SHP77 treated with DMSO at 0.1 percent for 48 hours (cell line): ENCODE measurements around the gene LGALS14.
"Not testable (repeated sequence)": the region's sequence is repeated elsewhere in the genome, so short reads cannot be mapped to it uniquely, and the experiment has no call there.

Experiments used
- DNase-seq: peaks from one replicate; lab custom pipeline; 2025; lab: John Stamatoyannopoulos, UW

The LGALS14 gene, protein sequence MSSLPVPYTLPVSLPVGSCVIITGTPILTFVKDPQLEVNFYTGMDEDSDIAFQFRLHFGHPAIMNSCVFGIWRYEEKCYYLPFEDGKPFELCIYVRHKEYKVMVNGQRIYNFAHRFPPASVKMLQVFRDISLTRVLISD

DNA sequence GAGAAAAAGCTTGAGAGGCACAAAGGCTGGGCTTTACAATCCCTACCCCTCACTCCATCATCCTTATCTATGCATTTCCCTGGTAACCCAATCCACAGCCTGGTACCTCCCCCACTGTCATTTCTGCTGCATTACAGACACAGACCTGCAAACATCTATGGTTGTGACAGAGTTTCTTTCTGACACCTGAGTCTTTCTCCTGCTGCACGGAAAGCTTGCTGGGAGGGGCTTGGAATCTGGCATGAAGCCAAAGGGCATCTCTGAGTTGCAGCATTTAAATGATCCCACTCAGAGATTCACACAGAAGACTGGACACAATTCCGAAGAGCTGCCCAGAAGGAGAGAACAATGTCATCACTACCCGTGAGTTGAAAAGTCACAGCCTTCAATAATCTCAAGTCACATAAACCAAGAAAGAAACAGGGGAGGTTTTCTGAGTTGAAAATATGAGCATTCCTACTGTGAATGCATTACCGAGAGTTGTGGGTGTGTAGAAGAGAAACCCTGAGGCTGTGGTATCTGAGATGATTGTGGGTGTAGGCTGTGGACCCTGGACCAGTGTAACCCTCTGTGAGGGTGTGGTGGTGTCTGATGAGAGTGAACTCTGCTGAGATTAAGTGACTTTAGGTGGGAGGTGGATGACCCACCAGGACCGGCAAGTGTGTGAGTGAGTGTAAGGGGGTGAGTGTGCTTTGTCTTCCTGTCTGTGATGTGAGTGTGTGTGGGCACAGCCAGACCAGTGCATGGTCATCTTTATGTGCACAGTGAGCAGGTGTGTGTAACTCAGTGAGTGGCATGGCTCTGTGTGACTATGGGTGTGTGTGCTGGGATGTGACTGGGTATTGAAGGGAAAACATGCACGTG lies at the start of gene LGALS14:
Gene LGALS14, plus strand, starts transcription at position 301 of the 864 bp plus-strand sequence. Its CDS starts 48 bp downstream, at position 349.
- no peak for DNase-seq

DNA sequence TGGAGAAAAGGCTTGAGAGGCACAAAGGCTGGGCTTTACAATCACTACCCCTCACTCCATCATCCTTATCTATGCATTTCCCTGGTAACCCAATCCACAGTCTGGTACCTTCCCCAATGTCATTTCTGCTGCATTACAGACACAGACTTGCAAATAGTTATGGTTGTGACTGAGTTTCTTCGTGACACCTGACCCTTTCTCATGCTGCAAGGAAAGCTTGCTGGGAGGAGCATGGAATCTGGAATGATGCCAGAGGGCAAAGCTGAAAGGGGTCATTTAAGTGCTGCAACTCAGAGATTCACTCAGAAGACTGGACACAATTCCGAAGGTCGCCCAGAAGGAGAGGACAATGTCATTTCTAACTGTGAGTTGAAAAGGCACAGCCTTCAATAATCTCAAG lies 48.7 kb upstream of the LGALS14 start, which contains the start of gene LGALS16:
Gene LGALS16, plus strand, starts transcription at position 301 of the 400 bp plus-strand sequence. Its CDS starts 49 bp downstream, at position 350.
- DNase-seq = no peak

DNA sequence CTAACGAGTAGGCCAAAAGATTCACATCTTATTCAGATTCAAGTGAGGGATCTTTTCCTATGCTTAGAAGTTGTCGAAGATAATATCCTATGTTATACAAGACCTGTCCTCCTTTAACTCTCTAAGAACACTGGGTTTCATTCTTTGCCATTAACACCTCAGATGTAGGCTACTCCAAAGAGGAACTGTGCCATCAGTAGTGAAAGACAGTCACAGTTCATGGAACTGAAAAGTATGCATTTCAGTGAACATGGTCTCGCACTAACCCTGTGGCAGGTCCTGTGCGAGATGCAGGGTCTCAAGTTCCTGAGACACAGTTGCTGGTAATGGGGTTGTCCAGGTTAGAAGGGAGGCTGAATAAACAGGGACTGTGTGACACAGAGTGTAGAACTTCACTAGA lies 44.5 kb upstream of the LGALS14 start:
- no peak for DNase-seq

DNA sequence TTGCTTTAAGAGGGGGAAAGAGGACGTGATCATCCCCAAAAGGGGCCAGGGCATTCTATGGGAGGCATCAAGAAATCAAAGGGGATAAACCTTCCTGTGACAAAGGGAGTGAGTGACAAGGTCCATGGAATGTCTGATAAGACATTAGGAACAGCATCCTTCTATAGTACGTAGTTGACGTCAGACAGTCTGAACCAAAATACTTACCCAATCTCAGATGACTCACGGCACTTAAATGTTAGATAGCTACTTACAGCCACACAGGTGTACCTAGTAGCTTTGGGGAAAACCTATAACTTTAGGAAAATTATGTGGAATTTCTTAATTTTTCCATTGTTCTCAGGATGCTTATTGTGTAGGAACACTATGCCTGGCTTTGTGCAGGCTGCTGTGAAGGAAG lies 43.6 kb upstream of the LGALS14 start:
- no peak for DNase-seq

DNA sequence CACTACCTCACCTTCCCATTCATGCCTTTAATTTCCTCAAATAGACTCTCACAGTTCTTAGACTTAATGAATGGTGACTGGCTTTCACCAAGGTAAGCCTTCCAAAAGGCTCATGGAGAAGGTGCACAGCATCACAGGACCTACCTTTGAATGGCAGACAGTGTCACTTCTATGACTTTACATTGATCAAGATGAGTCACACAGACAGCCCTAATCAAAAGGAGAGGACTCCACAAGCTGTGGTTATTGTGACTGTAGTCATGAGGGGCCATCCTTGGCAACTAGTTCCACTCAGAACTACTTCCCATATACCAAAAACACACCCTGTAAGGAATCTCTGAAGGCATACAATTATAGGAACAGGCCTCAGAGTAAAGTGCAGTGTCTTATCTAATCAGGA lies 42.7 kb upstream of the LGALS14 start:
- DNase-seq = no peak

DNA sequence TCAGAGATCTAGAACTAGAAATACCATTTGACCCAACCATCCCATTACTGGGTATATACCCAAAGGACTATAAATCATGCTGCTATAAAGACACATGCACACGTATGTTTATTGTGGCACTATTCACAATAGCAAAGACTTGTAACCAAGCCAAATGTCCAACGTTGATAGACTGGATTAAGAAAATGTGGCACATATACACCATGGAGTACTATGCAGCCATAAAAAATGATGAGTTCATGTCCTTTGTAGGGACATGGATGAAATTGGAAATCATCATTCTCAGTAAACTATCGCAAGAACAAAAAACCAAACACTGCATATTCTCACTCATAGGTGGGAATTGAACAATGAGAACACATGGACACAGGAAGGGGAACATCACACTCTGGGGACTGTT lies 34.4 kb upstream of the LGALS14 start:
- DNase-seq = not testable (repeated sequence)

DNA sequence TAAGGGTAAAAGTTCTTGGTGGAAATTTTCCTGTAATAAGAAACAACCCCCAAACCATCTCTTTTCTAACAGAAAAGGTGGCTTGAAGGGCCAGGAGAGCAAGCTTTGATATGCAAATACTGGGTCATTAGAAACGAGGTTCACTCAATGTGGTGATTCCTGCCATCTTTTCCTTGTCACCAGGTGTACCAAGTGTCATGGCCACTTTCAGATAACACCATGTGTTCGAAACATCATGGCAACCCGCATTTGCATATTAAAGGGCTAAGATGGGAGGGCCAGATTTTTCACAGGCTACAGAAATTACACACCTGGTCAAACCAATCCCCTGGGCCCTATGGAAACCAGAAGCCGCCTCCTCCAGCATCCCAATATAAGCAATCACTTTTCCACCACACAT lies 33.3 kb upstream of the LGALS14 start:
- DNase-seq = no peak

DNA sequence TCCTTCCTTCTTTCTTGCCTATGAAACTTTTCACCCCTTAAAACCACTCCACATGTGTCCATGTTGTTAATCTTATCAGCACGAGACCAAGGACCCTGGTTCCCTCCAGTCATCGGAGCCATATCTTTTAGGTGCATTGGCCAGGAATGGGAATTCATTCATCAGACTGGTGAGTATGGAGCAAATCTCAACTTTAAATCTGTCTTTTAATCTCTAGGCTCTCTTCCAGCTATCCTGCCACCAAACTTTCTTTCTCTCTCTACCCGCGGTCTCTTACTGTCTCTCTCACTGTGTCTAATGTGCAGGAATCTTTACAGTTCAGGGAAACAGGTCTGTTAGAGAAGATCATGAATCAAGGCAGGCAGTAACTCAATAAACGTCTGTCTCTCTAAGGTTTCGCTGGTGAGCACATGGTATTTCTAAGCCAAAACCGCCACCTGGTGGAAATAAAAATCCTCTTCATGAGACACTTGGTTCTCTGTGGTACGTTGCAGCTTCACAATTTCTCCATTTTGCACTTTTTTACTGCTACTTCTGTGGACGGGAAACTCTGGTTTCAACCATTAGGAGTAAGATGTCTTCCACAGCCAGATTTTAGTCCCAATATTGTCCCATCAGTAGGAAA lies 32.4 kb upstream of the LGALS14 start:
- peak; percentile 80 for DNase-seq

DNA sequence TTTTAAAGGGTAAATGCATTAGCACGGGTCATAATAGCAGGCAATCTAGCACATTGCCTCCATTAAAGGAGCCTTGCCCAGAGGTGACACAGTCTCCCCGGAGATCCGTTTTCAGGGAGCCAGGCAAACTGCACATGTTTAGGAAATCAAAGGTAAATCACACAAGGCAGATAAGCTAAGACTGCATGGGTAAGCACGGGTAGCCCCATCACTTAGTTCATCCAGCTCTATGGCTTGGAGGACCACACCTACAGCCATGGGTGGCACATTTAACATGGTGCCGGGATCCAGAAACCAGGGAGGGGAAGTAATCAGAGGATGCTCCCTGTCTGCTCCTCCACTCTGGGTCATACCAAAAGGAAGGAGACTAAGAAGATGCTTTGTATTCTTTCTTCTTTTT lies 31.8 kb upstream of the LGALS14 start:
- DNase-seq = no peak

DNA sequence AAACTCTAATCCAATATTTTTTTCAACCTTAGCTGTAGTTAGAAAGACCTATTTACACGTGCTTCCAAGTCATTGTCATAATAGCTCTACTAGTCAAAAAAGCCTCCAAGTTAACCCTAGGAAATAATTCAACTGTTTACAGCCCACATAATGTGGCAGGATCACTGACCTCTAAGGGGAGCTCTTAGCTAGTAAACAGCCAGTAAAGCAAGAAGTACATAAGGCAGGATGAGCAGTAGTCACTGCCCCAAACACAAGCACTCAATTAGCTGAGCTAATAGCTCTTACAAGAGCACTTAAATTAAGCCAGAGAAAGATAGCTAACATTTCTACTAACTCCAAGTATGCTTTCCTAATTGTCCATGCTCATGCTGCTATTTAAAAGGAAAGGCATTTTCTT lies 30.4 kb upstream of the LGALS14 start:
- peak; percentile 44 for DNase-seq

DNA sequence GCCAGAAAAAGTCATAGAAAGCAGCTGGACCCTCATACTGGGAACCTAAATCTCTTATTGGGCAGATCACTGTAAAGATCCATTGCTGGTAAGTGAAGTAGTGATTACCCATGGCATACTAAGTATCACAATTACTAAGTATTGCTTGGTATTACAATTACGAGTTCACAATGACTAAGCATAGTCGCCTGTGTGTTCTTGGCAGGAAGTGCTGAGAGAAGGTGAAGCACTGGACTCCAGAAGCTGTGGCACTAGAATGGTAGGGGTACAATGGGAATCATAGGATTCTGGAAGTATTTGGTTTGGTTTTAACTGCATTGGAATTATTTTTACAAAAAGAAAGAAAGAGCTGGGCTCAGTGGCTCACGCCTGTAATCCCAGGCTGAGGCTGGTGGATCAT lies 28.3 kb upstream of the LGALS14 start:
- no peak for DNase-seq

DNA sequence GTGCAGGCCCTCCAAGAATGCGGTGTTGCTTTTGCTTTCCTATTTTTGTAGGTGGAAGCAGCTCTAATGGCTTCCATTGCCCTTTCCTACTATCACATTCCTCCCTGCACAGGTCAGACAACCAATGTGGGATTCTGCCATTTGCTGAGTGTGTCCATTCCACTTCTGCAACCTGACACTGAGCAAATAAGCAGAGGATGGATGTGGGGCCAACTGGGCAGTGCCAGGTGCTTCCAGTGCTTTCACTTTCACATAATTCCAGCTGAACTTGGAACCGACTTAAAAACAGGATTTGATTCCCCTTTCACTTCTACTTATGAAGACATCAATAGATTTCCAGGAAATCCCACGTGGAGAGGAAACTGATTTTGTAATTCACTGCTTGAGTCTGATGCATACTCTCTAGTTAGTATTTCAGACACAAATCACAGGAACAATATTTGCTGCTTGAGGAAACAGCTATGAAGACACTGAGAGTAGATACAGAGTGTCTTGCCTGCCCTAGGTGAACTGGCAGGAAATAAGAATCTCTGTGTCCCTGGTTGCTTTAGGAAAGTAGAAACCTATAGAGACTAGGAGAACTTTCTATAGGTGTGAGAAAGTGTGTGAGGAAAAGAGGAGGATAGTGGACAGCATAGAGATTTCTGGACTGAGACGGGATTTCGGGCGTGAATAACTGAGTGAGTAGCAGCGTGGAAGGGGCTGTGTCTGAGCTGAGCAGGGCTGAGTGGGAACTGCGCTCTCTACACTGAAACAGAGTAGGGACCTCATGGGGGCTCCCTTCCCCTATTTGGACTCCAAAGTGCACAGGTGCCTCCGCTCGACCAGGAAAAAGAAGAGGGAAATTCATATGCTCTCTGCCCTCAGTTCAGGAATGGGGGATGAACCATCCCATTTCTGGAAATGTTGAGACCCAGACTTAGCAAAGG lies 26.1 kb upstream of the LGALS14 start:
- DNase-seq = peak; percentile 92

DNA sequence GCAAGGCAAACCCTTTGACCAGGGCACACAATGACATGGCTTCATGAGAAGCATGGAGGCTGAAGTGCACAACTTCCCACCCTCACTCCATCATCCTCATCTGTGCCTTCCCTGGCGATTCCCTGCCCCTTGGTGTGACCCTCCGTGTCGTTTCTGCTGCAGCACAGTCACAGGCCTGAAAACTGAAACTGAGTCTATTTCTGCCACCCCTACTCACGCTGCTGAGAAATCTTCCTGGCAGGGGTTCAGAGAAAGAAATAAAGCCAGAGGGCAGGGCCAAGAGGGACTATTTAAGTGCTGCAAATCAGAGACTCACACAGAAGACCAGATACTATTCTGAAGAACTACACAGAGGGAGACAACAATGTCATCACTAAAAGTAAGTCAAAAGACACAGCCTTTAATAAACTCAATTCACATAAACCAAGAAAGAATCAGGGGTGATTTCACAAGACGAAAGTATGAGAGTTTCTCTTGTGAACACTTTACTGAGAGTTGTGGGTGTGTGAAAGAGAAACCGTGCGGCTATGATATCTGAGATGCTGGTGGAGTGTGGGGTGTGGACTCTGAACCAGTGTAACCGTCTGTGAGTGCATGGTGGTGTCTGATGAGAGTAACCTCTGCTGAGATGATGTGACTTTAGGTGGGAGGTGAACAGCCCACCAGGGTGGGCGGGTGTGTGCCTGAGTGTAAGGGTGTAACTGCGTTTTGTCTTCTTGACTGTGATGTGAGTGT lies 25.1 kb upstream of the LGALS14 start:
- no peak for DNase-seq

DNA sequence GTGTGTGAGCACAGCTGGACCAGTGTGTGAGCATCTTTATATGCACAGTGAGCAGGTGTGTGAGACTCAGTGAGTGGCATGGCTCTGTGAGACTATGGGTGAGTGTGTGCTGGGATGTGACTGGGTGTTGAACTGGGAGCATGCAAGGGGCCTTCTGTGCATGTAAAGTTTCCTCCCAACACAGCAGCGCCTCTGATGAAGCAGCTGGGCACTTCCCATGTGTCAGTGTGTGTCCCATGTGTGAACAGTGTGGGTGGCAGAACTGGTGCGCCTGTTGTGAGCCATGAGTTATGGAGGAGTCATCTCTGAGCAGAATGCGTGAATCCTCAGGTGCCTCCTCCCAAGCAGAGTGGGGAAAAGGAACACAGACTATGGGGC lies 24.5 kb upstream of the LGALS14 start:
- DNase-seq = no peak

DNA sequence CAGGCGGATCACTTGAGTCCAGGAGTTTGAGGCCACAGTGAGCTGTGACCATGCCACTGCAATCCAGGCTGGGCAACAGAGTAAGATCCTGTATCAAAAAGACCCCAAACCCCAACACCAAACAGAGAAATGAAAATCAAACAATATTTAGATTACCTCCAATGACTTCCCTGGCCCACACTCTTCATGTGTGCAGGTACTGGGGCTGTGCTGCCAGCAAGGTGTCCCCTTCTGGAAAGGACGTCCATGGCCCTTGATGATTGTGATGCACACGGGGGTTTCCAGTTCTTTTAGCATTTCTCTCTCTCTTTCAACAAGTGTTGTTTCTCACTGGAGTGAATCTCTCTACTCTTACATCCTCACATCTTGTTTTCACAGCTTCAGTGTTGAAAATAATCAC lies 23.7 kb upstream of the LGALS14 start:
- DNase-seq = no peak

DNA sequence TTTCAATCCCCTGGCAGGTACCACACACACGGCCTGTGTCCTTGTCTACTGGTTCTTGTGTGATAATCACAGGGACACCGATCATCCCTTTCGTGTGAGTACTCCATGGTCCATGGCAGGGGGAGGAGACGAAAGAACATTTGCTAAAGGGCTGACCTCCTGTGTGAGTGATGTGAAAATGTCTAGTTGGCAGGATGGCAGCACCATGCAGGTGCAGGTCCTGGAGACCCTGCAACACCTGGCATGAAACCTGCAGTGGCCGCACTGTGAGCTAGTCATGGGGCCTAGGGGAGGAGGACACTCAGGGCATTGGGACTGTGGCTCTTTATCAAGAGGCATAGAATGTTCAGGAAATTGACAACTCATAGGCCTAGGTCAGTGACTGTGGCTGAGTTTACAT lies 22.9 kb upstream of the LGALS14 start:
- no peak for DNase-seq

DNA sequence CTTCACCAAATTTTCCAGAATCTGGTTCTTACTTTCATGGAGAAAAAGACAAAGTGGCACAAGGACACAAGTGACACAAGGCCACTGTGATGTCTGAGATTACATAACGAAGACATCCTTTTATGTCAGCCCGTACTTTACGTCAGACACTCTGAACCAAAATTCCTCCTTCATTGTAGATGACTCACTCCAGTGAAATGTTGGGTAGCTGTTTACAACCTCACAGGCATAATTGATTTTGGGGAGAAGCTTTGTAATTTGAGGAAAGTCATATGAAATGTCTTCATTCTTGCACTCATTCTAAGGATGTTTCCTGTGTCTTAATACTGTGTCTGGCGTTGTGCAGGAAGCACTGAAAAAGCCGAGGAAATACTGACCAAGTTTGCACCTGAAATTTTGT lies 20.0 kb upstream of the LGALS14 start:
- no peak for DNase-seq

DNA sequence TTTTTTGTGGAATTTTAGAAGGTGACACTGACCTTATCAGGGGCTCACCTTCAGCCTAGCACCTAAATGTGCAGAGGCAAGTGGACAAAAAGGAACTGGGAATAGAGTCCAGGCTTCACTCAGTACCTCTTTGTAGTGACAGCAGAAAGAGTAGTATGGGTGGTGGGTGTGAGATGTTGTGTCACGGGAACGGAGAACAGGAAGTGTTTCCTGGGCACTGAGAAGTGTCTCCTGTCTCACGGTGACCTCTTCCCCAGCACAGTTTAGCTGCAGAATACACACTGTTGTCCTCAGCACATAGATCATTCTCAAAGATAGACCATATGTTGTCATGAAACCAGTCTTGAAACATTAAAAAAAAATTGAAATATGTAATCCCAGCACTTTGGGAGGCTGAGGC lies 17.5 kb upstream of the LGALS14 start:
- no peak for DNase-seq

DNA sequence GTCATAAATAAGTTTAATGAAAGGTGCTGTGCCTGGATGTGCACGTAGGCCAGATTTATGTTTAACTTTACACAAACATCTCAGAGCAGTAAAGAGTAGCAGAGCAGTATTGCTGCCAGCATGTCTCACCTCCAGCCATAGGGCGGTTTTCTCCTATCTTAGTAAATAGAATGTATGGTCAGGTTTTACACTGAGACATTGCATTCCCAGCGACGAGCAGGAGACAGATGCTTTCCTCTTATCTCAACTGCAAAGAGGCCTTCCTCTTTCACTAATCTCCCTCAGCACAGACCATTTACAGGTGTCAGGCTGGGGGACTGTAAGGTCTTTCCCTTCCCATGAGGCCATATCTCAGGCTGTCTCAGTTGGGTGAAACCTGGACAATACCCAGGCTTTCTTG lies 15.6 kb upstream of the LGALS14 start:
- not testable (repeated sequence) for DNase-seq

DNA sequence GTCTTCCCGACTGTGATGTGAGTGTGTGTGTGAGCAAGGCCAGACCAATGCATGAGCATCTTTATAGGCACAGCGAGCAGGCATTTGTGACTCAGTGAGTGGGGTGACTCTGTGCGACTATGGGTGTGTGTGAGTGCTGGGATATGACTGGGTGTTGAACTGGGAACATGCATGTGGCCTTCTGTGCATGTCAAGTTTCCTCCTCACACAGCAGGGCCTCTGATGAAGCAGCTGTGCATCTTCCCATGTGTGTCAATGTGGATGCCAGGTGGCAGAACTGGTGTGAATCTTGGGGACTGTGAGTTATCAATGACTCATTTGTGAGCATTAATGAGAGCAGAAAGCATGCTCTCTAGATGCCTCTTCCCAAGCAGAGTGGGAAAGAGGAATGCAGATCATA lies 12.1 kb upstream of the LGALS14 start:
- no peak for DNase-seq

DNA sequence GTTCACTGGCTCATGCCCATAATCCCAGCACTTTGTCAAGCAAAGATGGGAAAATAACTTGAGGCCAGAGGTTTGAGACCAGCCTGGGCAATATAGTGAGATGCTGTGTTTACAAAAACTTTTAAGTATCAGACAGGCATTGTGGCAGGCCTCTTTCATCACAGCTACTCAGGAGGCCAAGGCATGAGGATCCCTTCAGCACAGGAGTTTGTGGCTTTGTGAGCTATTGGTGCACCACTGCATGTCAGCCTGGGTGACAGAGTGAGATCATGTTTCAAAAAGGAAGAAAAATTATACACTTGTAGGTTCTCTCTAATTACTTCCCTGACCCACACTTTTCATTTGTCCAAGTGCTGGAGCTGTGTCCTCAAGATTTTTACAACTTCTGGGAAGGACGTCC lies 11.5 kb upstream of the LGALS14 start:
- no peak for DNase-seq
